Activated CD8-positive, alpha-beta memory T cell treated with anti-CD3 and anti-CD28 coated beads, Interleukin-2, amount 50 U/mL, for 24 hours (primary cell): ENCODE data around the gene TRIM43B.
"Not testable (repeated sequence)": the region's sequence is repeated elsewhere in the genome, so short reads cannot be mapped to it uniquely, and the experiment has no call there.

ENCODE experiments used
- DNase-seq: peaks from one replicate; pipeline ENCODE4 v3.0.0-alpha.2; 2020; ENCODE audit errors: extremely low read depth

The TRIM43B gene

DNA sequence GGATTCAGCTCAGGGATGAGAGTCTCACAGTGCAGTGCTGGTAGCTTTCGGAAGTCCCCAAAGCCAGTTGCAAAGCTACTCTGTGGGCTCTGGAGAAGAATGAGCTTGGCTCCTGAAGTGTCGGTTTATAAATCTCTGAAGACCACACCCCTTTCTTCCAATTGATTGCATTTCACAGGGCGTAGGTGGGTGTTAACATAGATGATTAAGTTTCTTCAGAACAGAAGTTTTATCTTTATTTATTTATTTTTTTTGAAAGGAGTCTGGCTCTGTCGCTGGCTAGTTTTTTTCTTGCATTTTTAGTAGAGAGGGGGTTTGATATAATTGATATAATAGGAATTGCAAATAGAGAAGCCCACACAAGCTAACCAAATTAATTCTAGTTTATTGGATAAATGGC is at the start of gene TRIM43B:
TSS of gene TRIM43B (minus strand) at position 101 of the 400 bp plus-strand sequence. CDS start 2,040 bp downstream, outside the sequence.
- DNase-seq, result not testable (repeated sequence)

DNA sequence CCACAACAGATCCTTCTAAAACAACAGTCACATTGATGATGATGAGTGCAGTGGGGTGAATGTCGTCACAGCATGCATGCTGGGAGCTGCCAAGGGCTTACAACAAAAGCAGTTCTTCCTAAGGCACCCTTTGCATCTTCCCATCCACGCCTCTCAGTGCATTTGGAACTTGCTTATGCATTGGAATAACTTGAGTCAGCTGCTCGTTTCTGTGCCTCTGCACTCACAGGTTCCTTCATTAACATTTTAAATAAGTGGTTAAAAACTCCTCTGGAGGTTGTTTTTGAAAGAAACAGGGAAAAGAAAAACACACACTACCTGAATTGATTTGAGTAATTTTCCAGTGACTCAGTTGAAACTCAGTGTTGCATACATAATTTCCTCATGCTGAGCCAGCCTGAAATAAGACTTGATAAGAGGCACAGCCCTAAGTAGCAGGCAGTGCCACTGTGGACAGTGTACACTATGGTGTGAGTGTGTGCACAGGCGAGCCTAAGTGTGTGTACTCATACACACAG is 46.8 kb upstream of the TRIM43B start:
- no peak for DNase-seq

DNA sequence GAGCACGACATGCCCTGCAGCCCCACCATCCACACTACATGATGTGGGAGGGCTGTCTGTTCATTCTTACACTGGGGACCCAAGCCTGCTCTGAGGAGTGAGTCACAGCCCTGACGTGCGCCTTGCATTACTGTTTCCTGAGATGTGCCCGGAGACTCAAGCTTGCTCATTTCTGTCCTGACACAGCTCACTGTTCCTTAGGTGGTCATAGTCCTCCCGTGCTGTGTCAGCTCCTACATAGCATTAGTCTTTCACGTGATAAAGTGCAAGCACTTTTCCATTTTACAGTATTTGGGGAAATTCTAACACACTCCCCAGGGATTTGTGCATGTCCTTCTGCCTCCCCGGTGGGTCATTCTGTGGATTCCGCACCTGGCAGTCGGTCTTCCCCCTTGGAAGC is 46.2 kb upstream of the TRIM43B start:
- no peak for DNase-seq

DNA sequence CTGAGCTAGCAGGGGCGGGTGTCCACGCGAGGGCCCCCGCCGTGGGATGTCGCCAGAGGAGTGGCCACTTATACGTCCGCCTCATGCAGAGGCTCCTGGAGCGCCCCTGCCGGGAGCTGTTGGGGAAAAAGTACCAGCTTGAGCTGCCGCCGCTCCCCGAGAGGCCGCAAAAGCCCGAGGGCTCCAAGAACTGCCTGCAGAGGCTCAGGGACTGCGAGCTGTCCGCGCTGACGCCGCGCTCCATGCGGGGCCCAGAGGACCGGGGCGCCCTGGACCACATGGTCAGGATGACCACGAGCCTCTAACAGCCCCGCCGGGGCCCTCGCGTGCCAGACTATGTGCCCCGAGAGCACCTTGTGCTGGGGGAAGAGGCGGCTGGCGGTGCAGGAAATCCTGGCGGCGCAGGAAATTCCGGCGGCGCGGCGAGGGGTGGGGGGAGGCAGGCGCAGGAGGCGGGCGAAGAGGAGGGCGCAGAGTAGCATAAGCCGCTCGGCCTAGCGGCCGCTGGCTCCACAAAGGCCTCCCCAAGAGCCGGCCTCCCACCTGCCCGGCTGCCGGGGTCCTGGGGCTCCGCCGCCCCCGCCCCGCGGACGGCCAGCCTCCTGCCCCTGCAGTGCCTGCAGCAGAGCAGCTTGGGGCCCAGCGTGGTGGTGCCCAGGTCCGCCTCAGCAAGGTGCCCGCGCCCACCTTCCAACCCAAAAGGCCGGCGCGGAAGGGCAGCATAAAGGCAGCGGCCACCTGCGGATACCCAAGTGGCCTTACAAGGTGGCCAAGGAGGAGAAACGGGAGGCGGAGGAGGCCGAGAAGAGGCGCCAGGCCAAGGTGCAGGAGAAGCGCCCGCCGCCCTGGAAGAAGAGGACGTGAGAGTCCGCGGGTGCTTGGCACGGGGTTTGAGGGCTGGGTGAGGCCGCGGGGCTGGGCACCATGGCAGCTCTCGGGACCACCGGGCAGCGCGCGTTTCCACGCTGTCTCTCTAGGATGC is 42.1 kb upstream of the TRIM43B start:
- no peak for DNase-seq

DNA sequence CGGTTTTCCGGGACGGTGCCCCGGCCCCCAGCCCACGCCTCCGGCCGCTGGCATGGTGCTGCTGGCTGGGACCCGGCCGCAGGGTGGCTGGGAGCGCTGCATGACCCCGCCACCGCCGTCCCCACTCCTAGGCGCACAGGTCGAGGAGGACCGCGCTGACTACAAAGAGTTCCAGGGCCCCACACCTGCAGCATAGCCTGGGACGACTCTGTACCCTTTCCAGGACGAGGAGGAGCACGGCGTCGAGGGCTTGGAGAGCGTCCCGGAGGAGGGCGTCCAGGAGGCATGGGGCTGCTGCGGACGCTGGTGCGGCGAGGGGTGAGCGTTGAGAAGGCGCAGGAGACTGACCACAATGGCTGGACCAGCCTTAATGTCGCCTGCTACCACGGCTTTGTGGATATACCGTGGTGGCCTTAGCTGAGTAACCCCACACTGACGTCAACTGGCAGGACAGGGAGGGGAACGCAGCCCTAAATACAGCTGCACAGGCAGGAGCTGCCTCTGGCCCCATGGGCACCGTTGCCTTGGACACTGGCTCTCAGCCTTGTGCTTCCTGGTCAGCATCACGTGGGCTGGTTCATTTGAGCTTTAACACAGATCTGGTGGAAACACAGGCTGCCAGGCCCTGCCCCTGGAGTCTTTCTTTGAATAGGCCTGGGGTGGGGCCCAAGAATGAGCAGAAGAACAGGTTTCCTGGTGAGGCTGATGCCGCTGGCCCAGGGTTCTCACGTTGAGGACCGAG is 40.9 kb upstream of the TRIM43B start:
- DNase-seq, result no peak

DNA sequence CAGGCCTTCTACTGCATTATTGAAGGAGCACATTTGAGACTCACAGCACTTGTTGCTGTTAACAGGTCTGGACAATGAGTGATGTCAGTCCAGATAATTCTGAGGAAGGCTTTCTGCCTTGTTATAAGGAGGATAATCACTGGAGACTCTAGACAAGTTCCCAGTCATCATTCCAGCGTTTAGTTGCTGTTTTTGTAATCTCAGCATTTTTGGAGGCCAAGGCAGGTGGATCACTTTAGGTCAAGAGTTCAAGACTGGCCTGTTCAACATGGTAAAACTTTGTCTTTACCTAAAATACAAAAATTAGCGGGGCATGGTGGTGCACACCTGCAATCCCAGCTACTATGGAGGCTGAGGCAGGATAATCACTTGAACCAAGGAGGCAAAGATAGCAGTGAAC is 39.6 kb upstream of the TRIM43B start:
- no peak for DNase-seq

DNA sequence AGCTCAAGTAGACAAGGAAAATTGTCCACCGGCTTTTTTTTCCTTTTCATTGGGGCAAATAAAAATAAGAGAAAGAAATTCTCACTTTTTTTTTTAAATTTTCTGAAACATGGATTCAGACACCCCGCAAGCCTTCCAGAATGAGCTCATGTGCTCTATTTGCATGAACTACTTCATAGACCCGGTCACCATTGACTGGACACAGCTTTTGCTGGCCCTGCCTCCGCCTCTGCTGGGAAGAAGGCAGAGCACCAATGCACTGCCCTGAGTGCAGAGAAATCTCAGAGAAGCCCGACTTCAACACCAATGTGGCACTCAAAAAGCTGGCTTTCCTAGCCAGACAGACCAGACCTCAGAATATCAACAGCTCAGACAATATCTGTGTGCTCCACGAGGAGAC is 30.2 kb upstream of the TRIM43B start:
- no peak for DNase-seq

DNA sequence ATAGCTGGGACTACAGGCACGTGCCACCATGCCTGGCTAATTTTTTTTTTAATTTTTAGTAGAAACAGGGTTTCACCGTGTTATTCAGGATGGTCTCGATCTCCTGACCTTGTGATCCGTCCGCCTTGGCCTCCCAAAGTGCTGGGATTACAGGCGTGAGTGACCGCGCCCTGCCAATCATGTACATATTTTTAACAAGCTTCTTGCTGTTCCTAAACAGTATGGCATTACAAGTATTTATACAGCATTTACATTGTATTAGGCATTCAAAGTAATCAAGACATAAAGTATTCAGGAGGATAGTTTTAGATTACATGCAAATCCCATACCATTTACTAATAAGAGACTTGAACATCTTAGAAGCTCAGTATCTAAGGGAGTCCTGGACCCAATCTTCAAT is 29.7 kb upstream of the TRIM43B start:
- not testable (repeated sequence) for DNase-seq

DNA sequence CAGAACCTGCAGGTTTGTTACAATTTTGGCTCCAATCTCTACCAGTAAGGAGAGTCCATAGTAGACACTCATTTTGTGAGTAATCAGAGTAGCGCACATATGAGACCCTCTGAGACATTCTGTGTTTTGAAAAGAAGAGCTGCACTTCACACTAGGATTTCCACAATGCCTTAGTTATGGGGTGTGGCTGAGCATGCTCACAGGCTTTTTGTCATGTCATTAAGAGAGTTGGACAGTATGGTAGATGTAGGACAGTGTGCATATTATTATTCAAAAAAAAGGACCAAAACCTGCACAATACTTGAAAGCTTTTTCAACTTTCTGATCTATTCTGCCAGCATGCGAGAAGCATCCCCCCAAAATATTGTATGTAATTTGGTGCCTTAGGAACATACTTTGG is 24.9 kb upstream of the TRIM43B start:
- no peak for DNase-seq

DNA sequence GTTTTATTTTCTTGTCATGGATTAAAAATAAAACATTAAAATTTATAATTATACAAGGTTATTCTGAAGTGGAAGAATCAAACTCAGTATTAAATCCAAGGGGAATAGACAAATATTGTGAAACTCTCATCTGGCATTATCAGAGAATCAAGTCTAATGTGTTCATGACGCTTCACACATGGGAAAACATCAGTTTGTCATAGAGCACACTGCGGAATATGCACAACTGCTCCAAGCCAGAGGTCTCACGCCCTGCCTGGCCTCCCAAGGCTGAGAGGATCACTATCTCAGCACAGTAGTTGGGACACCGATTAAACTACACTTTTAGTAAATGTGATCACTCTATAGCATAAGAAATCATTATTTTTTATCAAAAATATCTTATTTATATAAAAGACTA is 20.7 kb upstream of the TRIM43B start:
- DNase-seq, result no peak

DNA sequence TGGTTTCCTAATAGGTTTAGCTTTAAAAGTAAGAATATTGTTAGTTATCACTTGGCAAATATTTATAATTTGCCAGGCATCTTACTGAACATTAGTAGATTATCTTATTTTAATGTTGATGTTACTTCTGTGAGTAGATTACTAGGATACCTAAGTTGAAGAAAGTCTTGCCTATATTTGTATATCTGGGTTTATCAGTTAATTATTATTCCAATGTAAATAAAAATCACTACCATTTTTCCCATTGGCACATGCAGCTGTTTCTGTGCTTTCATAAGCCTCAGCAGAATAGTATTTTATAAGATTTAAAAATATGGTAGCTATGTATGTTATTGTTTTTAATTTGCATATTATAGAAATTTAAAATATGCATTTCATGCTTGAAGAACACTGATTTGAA is 16.3 kb upstream of the TRIM43B start:
- DNase-seq, result no peak

DNA sequence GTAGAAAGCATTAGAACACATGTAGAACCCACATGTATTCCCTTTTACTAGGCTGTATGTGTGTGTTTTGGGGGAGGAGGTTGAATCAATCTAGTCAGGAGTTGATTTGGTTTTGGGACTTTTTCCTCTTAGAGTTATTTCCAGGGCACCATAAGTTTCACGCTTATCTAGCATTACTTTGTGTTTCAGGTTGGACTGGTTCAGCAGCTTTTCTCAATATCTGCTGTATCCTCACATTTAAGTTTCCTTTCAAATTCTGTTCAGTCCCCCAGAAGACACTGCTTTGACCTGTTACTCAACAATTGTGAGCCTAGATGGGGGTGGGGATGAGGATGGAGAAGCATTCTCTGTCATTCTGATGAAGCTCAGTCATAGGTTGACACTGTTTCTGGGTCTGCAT is 7.5 kb upstream of the TRIM43B start:
- DNase-seq, result not testable (repeated sequence)

DNA sequence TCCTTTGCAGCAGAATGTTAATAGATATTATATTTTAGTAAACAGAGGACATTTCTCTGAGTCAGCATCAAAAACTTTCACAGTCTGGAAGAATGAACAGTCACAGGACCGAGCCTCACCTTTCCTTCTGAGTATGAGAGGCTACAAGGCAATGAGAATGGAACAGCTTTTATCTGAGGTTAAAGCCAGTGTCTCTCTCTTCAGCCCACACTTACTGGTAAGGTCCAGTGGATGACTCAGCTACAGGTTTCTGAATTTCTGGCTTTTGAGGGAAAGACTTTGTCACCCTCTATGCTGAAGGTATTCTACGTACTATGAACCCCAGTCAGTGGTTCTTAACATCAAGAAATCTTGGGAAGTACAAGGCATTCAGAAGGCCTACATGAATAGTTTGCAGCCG is 9.5 kb downstream of the TRIM43B start:
- not testable (repeated sequence) for DNase-seq

DNA sequence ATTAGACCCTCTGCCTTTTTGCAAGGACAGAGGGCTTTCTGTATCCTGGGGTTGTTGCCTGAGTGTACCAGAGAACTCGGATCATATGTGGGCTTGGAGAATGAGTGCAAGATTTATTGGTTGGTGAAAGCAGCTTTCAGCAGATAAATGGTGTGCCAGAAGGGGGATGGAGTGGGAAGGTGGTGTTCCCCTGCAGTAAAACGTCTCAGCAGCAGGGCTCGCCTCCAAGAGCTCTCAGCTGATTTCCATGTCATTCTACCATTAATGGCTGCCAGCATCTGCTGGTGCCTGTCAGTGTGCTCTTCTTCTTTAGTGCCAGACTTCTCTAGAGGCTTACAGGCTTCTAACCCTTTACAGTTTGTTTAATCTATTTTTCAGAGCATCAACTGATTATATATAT is 16.6 kb downstream of the TRIM43B start:
- DNase-seq, result not testable (repeated sequence)

DNA sequence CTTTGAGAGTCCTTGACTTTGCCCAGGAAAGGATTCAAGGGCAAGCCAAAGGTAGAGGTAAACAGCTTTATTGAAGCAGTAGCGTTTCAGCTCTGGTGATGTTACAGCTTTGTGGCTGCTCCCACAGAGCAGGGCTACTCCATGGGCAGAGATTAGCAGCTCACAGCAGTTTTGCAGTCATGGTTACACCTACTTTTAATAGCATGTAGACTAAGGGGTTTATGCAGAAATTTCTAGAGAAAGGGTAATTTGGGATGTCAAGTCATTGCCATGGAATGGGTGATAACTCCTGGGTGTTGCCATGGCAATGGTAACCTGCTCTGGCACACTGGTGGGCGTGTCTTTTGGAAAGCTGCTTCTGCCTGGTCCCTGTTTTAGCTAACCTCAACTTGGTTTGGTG is 18.0 kb downstream of the TRIM43B start:
- DNase-seq, result not testable (repeated sequence)

DNA sequence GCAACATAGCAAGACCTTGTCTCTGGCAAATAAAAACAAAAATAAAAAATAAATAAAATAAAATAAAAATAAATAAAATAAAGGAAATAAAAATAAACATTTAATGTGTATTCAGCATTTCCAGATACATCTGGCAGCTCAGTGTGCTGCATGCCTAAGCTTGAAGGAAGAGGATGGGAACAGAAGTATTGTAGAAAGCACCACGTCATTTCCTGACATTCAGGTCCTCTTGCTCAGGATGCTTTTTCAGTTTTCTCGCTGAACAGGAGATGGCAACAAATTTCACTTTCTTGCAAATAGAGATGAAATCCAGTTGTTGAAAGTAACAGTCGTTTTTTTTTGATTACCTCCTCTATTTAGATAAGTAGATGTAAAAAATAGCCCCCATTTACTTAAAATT is 21.3 kb downstream of the TRIM43B start:
- not testable (repeated sequence) for DNase-seq

DNA sequence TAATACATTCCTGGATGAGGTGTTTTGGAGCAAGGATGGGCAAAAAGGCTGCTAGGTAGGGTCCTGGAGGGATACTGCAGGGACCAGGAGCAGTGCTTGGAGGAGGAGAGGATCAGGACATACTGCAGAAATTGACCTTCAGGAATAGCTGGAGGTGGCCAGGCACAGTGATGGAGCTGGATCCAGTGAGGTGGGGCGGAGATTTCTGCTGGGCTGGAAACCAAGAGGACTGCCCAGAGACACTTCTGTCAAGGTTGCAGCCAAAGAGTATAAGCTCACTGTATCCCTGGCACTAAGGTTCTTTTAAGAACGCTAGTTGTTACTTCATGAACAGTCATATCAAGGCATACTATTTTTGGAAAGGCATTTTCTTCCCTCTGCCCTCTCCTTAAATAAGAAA is 39.2 kb downstream of the TRIM43B start:
- not testable (repeated sequence) for DNase-seq

DNA sequence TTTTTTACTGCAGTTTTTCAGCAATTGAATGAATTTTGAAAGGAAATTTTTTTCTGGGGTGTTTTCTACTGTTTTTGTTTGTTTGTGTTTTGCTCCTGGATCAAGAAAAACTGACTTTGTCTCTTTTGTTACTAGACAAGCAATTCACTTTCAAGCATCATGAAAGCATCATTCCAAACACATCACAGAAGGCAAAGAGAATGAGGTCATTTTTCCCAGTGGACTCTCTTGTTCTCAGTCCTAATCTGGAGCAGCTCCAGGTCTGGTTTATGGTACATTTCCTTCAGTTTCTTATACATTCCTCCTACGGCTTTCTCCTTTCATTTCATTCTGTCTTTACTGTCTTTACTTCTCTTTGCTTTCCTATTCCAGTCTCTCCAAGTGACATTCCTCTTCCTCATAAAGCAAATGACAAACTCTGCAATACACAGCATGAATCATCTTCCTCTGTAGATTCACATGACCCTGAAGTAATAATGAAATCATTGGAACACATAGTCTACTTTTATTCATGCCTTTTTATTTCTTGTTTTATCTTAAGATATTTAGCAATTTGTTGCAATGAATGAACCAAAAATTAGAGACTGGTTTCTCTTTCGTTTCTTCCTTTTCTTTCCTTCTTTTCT is 42.0 kb downstream of the TRIM43B start:
- not testable (repeated sequence) for DNase-seq

DNA sequence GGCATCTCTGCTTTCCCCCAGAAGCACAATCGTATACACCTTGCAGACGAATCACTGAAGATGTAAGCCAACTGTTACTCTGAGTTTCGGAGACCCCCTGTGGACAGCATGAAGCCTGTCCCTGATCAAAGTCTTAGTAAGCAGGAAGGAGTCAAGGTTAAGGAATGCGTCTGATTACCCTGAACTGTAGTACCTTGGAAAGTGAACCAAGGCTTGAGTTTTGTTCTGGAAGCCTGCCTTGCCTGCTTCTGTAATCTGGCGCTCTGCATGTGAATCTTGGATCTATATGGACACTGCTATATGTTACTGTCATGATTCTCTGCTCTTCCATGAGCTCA is 48.7 kb downstream of the TRIM43B start:
- DNase-seq, result not testable (repeated sequence)

DNA sequence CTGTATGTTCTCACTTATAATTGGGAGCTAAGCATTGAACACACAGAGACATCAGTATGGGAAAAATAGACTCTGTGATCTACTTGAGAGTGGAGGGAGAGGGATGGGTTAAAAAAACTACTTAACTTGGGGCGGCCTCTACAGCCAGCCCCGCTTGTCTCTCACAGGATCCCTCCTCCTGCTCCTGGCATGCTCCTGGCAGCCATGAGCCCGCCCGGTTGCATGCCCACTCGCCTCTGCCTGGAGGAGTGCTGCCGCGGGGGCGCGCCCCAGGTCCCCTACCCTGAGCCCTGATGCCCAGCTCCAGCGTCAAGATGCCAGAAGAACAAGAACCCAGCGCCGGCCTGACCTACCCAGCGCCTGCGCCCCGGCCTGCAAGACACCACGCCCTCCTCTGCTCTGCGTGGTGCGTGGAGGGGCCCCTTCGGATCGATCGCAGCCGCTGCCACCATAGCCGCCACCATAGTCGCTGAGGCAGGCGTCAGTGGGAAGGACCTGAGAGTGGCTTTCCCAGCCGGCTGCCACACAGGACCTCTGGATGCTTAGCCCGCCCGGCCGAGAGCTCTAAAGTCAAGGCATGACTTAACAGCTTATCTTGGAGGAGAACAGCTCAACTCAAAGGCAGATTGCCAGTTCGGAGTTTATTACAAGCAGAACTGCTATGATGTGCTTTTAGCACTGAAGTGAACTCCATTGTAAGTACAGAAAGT is 49.2 kb downstream of the TRIM43B start:
- DNase-seq, result not testable (repeated sequence)

DNA sequence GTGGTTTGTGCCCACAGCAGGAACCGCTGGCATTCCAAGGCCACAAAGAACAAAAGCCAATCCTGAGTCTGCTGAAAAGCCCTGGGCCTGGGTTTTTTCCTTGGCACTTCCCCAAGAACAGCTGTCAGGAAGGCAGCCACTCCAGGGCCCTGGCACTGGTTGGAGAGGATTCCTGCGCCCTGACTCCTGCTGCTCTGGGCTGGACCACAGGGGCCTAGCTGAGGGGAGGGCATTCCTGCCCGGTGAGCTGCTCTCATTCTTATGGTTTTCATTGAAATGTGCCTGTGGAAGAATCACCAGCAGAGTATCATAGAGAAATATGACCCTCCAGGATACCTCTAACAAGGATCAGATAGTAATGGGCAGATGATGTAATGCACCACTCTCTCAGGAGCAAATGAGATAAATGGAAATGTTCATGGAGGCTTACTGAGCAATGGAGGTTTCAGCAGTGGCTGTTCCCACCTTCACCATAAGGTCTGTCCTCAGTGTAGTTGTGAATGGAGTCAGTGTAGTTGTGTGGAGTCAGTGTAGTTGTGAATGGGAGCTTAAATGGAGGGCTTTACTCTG is 50.0 kb downstream of the TRIM43B start:
- DNase-seq, result not testable (repeated sequence)
